Upper lobe of left lung (tissue), 4 donors: ENCODE data around the gene SEM1.

Experiments used
- EP300 ChIP-seq, 4 donors: sonication (generic); formaldehyde crosslinking; IDR thresholded peaks; one replicate each; pipeline ENCODE4 v1.5.1; 2017; ENCODE audit warnings: antibody characterized with exemption in 4 of 4, control low read depth in 2 of 4
- POLR2A ChIP-seq, 4 donors: fragments of 450-650 bp; IDR thresholded peaks; one replicate each; pipeline ENCODE4 v1.5.1; 2016 to 2017; ENCODE audit warnings: antibody characterized with exemption in 4 of 4, mild to moderate bottlenecking in 2 of 4
- POLR2AphosphoS5 ChIP-seq, 2 donors: sonication (generic); formaldehyde crosslinking; IDR thresholded peaks; one replicate each; pipeline ENCODE4 v1.5.1; 2017; ENCODE audit warnings: antibody characterized with exemption in 2 of 2
- TF ChIP-seq, protein P1 (sequence below), 6 experiments: fragments of 450-650 bp in 4 of 6; fragments of 200-600 bp in 2 of 6; sonication (generic) in 2 of 6; IDR thresholded peaks; one replicate each; pipeline ENCODE4 v1.5.1; 2016 to 2019; ENCODE audit warnings: antibody characterized with exemption in 6 of 6

DNA sequence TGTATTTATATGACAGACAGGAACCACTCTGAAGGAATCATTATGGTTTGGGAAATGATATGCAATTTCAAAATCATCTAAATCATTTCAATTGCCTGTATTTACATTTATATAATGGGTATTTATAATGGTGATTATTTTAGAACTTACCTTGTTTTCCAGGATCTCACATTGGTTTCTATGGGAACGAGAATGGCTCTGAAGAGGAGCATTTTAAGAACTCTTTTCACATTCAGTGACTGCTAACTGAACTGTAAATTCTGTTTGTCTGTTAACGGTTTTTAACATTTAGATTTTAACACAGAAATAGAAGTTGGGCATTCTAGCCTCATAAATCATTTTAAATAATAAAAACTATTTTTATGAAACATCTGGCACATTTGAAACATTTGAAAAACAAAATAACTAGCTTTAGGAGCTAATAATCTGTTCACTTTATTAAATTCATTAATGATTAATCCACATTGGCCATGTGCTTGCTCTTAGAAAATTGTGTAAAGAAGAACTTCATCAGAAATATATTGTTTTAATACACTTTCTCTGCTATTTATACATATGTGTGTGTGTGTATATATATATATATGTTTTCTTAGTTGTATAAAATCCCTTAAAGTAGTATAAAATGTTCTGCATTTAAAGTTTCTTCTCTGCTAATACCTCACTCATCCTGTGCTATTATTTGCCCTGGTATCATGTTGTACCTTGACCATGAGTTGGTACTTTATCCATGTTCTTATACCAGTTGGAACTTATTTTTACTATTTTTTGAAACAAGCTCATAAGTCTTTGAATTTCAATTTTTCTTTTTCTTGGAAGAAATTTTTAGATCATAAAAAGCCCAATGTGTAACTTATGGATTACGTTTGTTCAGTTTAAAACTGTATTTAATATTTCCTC is 8.7 kb upstream of the SEM1 start:
- TF ChIP-seq POLR2A (IDR thresholded peaks at IDR 0.05) (no peak), EP300 (IDR thresholded peaks at IDR 0.05) (no peak), POLR2AphosphoS5 (IDR thresholded peaks at IDR 0.05) (no peak)
- TF ChIP-seq, protein P1, sequence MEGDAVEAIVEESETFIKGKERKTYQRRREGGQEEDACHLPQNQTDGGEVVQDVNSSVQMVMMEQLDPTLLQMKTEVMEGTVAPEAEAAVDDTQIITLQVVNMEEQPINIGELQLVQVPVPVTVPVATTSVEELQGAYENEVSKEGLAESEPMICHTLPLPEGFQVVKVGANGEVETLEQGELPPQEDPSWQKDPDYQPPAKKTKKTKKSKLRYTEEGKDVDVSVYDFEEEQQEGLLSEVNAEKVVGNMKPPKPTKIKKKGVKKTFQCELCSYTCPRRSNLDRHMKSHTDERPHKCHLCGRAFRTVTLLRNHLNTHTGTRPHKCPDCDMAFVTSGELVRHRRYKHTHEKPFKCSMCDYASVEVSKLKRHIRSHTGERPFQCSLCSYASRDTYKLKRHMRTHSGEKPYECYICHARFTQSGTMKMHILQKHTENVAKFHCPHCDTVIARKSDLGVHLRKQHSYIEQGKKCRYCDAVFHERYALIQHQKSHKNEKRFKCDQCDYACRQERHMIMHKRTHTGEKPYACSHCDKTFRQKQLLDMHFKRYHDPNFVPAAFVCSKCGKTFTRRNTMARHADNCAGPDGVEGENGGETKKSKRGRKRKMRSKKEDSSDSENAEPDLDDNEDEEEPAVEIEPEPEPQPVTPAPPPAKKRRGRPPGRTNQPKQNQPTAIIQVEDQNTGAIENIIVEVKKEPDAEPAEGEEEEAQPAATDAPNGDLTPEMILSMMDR (IDR thresholded peaks at IDR 0.05), result no peak
